ENCODE measurements around the gene CNNM4.

CNNM4 gene

GRCh38 chr2:96760036-96760985 is at the start of gene CNNM4:
Gene CNNM4 (plus strand): TSS chr2:96760902. CDS start chr2:96761000, 98 bp downstream.
- peak; percentile 100 for DNase-seq

- DNase-seq = no peak
These were observed 49.7 kb upstream of the CNNM4 start for GRCh38 chr2:96710985-96711384.

GRCh38 chr2:96715658-96716057 is 45.0 kb upstream of the CNNM4 start:
- DNase-seq = peak; percentile 44

DNA sequence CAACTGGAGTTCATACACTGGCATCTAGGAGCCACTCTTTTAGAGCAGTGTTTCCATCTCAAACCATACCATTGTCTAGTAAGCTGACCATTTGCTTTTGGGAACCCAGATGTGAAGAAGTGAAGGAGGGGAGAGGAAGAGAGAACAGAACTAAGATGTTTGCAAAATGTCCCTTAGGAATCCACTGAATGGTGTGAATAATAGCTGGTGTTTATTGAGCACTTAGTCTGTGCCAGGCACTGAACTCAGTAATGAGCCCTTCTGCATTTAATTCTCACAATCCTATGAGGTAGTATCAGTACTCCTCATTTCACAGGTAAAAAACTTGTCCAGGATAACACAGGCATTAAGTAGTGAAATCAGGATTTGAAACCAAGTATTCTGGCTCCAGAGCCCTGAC is 44.3 kb upstream of the CNNM4 start:
- DNase-seq = no peak

DNA sequence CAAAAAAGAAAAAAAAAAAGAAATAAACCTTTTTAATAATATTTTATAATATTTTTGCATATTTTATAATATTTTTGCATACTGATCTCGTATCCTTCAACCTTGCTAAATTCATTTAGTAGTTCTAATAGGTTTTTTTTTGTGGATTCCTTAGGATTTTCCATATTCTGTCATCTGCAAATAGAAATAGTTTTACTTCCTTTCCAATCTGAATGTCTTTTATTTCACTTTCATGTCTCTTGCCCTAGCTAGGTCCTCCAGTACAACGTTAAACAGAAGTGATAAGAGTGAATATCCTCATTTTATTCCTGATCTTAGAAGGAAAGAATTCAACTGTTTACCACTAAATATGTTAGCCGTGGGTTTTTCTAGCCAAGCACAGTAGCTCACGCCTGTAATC is 34.6 kb upstream of the CNNM4 start:
- no peak for DNase-seq

GRCh38 chr2:96727431-96727830 is 33.3 kb upstream of the CNNM4 start:
- DNase-seq = no peak

GRCh38 chr2:96729748-96730147 is 31.0 kb upstream of the CNNM4 start:
- DNase-seq = no peak

DNA sequence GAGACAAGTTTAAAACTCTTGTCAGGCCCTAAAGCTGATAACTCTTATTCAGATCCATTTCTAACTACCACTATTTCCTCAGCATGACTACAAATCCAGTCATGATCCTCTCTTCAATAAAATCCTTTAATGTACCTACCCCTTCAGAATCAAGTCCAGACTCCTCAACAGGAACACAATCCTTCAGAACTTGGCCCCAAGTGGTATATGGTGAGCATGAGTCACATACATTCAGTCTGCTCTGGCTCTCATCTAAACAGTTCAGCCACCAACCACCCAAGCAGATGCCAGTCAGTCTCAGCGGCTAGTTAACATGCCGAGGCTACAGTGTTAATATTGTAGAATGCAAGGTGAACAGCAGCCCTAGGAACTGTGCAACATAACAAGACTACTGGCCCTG is 30.5 kb upstream of the CNNM4 start:
- DNase-seq = no peak

DNA sequence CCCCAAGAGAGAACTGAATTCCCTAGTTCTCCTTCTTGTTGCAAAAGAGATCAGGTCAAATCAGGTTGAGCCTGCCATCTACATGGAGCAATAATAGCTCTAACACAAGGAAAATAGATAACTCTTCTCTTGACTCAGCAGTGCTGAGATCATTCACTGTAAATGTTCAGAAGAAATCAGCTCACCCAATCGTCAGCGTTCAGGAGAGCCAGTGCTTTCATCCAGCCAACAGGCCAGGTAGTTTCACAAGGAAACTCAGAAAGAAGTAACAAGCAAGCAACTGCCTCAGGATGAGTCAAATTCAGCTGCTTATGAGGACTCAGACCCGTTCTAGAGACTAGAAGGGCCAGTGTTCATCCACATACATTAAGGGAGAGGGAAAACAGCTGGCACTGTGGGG is 26.8 kb upstream of the CNNM4 start:
- no peak for DNase-seq

DNA sequence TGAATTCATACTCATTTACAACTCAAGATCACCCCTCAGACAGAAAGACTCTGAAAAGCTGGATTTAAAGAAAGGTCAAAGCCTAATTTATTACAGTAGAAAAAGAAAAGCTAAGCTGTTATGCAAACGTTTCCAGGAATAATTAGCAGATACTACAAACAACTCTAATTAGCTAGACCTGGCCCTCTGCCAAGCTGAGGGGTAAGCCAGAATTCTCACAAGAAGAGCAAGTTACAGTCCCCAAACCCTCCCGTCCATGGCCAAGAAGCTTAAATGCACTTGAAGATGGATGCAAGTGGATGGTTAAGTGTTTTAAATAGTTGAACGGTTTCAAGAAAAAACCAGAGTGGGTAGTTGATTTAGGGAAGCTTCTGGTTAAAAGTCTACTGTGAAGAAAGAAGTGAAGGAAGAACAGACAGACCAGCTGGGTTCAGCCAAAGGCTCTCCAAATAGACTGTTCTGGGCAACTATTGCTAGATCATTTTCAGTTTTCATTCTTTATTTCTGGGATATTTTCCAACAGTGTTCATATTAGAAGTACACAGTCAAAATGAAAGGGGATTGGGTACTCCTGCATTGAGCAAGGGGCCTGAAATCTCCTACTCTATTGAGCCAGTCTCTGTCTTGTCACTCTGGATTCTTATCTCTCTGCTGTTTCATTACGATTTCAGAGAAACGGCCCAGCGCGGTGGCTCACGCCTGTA is 25.7 kb upstream of the CNNM4 start:
- DNase-seq = no peak

DNA sequence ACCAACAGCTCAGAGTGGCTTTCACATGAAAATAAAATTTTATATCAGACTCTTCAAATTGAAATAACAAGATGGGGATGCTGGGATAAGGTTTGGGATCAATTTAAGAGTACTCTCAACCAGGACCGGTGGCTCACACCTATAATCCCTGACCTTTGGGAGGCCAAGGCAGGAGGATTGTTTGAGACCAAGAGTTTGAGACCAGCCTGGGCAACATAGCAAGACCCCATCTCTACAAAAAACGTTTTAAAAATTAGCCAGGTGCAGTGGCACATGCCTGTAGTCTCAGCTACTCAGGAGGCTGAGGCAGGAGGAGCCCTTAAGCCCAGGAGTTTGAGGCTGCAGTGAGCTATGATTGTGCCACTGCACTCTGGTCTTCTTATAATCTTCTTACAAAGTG is 23.5 kb upstream of the CNNM4 start:
- no peak for DNase-seq

DNA sequence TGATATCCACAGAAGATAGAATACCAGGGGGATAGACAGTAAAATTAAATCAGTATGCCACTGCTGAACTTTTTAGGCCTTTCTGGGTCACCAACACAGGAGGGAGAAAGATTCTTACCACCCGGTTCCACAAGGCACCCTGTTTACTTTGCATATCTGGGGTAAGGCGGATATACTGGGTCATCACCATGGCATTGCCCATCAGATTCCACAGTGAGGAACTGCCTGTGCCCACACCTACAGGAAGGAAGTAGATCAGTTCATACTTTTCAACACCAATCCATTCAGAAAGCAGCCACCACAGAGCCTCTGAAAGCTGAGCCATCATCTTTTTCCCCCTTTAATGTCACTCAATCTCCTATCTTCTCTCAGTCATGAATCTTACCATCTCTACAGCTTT is 22.9 kb upstream of the CNNM4 start:
- DNase-seq = no peak

DNA sequence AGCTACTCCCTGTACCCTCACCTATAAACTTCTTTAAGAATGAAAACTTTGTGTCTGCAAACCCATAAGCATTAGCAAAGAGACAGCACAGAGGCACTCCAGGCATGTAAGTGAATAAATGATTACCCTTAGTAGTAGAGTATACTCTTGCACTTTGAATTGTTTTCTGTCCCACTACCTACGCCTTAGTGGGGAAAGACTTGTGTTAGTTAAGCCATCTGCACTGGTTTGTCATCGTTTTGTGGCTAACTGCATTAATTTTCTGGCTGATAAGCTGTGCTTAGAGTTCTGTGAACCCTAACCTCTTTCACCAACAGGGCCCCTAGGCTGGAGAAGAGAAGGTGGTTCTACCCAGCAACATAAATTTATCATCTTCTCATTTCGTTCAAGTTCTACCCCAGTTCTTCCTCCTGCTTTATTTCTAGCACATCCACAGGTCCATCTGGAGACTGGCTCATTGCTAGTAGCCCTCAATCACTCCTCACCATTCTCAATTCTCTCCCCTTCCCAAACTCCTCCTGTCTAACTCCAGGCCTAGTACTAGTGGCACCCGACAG is 21.5 kb upstream of the CNNM4 start:
- no peak for DNase-seq

DNA sequence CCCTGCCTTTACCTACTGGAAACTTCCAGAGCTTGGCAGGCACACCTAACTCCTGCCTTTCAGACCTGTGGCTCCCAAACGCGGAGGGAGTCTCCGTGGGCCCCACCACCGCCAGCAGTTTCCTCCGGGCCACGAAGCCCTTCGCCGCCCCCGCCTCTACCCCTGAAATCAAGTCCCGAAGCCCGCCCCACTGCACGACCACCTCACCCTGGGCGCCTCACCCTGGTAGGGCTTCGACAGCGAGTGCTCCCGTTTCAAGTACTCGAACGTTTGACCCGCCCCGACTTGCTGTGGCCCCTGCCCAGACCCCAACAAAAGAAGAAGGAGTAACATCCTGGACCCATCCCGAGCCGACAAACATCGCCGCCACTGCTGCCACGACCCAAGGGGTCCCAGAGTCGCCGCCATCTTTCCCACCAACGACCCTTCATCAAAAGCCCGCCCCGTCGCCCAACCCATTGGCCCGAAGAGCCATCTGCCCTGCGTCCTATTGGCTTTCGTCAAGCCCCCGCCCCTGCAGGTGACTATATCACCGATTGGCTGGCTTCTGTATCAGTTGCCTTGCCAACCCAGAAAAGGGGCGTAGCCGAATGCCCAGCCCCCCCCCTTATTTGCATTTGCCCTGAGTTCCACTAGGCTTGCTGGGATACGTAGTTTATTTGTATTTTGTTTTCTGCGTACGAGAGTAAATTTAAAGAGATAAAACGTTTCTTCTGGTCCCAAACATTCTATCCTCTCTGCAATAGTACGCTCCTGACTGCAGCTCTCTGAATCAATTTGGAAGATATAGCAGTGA is 20.9 kb upstream of the CNNM4 start, which contains the start of gene LMAN2L:
LMAN2L (minus strand) TSS at position 432 of the 796 bp plus-strand sequence; CDS start at position 408, 24 bp downstream.
- peak; percentile 100 for DNase-seq

DNA sequence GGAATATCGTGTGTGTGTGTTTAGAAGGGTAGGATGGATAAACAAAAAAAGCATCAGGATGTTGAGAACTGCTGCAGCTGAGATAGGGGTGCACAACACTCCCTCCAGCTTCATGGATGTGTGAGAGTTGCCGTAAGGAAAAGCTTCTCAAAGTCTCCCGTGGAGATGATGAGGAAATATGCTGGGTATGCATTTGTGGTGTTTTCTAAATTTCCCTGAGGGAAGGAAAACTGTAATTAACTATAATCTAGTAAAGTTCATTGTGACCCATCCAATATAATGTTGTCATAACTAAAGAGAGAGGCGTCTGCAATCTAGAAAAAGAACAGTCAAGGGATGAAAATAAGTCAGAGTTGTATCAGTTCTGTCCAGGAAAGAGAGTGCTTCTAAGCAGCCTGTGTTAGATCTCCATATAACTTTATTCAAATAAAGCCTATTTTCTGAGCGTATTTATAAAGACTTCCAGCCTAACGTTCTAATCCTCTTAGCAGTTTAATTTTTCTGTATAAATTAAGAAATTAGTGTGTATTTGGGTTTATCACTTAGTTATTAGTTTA is 13.6 kb upstream of the CNNM4 start:
- DNase-seq = no peak

GRCh38 chr2:96751800-96752199 is 8.9 kb upstream of the CNNM4 start:
- DNase-seq = no peak

DNA sequence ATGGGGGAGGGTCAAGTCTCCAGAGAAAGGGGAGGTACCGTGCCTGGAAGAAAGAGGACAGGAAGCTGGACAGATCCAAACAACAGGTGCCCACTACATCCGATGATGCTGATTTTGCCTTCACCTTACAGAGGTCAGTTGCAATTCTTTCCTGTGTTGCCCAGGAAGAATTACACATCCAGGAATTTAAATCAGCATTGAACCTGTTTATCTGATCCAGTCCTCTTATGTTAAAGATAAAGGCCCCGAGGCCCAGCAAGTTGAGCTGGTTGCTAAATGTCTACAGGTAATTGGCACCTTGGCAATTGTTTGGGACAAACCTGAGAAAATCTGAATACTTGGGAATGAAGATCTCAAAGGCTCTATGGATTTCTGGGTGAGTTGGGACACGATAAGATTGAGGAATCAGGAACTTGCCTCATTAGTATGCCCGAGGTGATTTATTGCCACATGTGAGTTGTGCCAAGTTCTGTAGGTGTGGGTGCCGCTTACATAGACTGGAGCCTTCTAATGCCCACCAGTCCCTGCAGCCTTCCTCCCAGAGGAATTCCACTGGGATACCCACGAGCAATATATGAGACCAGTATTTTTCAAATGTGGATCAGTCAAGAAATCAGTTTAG is 6.9 kb upstream of the CNNM4 start:
- DNase-seq = no peak

- no peak for DNase-seq
These were observed 6.4 kb upstream of the CNNM4 start for GRCh38 chr2:96754317-96754716.

- DNase-seq = no peak
These were observed 3.8 kb upstream of the CNNM4 start for GRCh38 chr2:96756788-96757476.

GRCh38 chr2:96757477-96757860 is 3.2 kb upstream of the CNNM4 start:
- no peak for DNase-seq

DNA sequence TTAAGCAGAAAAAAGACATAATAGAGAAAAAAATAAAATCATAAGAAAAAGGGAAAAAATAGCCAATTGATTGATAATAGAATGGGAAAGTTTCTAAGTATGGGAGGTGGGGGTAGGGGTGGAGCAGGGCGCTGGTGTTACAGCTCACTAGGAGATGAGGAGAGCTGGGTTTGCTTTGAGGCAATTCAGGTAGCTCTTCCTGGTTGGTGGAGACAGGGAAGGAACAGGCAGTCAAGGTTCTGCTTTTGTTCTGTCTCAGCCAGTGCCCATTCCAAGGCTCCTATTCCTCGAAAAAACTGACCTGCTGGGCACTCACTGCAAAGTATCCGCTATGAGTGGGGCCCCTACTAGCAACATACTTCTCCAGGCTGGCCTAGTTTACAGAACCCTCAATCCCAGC is 1.7 kb upstream of the CNNM4 start:
- DNase-seq = no peak

DNA sequence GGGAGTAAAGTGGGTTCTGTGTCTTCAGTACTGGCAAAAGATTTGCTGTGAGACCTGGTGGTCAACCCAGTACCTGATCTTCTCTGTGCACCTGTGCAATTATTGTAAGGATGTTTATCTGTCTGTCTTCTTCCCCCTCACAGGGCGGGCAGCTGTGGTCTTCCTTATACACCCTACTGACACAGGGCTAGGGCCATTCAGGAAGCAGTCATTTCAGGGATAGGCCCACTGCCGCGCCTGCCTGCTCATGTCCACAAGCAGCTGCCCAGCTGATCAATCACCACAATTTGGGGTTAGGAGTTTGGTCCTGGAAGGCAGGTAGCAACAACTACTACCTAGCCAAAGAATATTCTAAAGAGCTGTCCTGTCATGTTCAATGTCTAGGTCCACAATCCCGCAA is 1.2 kb upstream of the CNNM4 start:
- no peak for DNase-seq

Measured in DMS53 (cell line).